GM12864 (cell line): ENCODE data around the gene BAIAP2L1.

Experiments
- DNase-seq: peaks from one replicate; pipeline ENCODE4 v3.0.0-alpha.2; 2011; ENCODE audit warnings: low read depth
- H3K4me3 ChIP-seq: 2 replicates; pipeline ENCODE4 v1.5.1; 2011; ENCODE audit warnings: mild to moderate bottlenecking, low read depth, low read length, control low read depth
- TF ChIP-seq, protein P1 (sequence below): IDR thresholded peaks from 2 replicates; pipeline ENCODE4 v1.5.1; 2011; ENCODE audit warnings: low read depth, mild to moderate bottlenecking, moderate library complexity, low read length, control low read depth, inconsistent platforms; ENCODE audit errors: missing control alignments

The BAIAP2L1 gene

GRCh38 chr7:98300595-98301372 is 100.1 kb downstream of the BAIAP2L1 start:
- TF ChIP-seq, protein P1, sequence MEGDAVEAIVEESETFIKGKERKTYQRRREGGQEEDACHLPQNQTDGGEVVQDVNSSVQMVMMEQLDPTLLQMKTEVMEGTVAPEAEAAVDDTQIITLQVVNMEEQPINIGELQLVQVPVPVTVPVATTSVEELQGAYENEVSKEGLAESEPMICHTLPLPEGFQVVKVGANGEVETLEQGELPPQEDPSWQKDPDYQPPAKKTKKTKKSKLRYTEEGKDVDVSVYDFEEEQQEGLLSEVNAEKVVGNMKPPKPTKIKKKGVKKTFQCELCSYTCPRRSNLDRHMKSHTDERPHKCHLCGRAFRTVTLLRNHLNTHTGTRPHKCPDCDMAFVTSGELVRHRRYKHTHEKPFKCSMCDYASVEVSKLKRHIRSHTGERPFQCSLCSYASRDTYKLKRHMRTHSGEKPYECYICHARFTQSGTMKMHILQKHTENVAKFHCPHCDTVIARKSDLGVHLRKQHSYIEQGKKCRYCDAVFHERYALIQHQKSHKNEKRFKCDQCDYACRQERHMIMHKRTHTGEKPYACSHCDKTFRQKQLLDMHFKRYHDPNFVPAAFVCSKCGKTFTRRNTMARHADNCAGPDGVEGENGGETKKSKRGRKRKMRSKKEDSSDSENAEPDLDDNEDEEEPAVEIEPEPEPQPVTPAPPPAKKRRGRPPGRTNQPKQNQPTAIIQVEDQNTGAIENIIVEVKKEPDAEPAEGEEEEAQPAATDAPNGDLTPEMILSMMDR = no peak
- H3K4me3 ChIP-seq = no peak overlapping the region
- DNase-seq = no peak

DNA sequence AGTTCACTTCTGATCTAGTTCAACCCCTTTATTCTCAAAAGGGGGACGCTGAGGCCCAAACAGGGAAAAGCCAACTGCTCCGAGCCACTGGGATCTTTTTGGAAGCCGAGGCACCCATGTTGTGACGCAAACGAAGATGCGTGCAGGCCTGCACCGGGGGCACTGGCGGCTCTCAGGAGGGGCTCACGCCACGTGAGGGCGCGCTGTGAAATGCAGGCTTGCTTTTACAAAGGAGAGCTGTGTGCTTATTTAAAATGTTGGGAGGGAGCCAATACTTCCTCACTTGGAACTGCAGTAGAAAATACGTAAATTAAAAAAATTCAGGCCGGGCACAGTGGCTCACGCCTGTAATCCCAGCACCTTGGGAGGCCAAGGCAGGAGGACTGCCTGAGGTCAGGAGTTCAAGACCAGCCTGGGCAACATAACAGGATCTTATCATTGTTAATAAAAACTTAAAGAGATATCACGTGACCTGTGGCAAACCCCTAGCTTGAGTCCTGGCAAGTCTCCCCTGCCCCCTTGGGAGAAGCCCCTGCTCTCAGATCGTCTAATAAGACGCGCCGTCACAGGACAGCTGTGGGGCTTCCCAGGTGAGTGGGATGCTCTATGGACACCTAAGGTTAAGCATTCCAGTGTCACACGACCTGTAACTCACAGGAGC is 103.1 kb downstream of the BAIAP2L1 start:
- no peak for DNase-seq
- TF ChIP-seq, protein P1 = no peak
- no peak overlapping the region for H3K4me3 ChIP-seq

- DNase-seq = no peak
- TF ChIP-seq, protein P1 = no peak
- no peak overlapping the region for H3K4me3 ChIP-seq
Observed at GRCh38 chr7:98296833-98297232, 104.1 kb downstream of the BAIAP2L1 start.

DNA sequence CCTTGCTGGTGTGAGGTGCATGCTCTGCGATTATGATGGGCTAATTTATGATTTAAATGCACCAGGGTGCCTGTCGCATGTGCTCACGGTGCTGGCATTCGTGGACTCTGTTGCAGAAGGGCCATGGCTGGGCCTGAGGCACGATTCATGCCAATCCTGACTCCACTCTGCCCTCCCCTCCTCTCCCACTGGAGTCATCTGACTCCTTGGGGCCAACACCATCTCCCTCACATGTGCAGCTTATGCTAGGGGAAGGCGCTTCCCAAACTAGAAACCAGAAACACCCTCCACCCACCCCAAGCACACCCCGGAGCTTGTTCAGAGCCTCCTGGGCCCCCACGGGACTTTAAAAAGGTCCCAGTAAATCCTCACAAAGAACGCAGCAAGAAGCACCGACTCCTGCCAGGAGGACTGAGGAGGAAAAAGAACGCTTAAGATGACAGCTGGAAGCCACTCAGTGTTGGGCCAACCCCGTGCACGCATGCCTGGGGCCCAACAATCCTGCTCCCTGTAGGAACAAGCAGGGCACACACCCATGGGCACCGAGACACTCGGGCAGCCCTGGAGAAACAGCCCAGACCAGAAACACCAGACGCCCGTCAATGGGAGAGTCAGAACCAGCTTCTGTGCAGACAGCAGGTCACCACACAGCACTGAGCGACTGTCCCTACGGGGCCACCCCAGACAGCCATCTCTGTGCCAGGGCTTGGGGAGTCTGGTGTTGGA is 105.3 kb downstream of the BAIAP2L1 start:
- DNase-seq = no peak
- TF ChIP-seq, protein P1 = no peak
- no peak overlapping the region for H3K4me3 ChIP-seq

DNA sequence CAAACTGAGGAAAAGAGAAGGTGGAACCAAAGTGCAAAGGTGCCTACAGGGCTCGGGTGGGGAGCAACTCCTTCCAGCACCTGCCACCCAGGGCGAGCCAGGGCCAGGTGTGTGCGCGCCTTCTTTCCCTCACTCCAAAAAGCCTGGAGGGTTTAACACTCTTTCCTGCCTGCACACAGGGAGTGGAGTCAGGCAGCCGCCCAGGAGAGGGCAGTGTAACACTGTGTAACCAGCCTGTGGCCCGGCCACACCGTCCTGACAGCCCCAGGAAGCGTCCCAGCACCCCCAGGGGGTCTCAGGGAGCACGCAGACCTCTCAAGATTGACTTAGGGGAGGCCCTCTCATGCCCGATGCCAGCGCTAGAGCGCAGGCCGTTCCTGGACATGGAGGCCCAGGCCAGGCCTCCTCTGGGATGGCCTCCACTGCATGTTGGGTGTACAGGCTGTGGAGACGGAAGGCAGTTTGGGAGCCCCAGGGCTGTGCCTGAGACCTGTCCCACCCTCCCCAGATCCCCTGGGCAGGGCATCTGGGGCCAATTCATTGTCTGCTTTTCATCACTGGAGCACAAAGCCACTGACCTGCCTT is 106.0 kb downstream of the BAIAP2L1 start:
- H3K4me3 ChIP-seq = no peak overlapping the region
- TF ChIP-seq, protein P1 = peak; percentile 69
- no peak for DNase-seq

DNA sequence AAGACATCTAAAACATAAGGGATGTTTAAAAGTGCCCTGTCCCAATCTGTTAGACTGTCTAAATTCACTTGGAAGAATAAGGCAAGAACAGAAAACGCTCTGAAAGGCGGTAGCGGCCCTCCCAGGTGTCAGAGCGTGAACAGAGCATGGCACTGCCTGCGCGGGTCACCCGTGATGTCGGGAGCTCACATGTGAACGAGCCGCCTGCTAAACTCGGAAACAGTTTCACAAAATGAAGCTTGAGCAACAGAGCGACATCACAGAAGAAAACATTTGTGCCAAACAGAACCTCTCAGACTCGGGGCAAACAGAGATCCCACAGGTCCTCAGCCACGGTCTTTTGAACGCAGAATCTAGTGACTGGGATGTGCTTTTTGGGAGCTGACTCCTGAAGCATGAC is 106.6 kb downstream of the BAIAP2L1 start:
- TF ChIP-seq, protein P1 = no peak
- DNase-seq = no peak
- no peak overlapping the region for H3K4me3 ChIP-seq
